DND-41 (cell line): ENCODE results near the gene PGPEP1.

Experiments
- CTCF ChIP-seq: IDR thresholded peaks from 2 replicates; pipeline ENCODE4 v1.5.1; 2012; ENCODE audit warnings: borderline replicate concordance, low read length, moderate library complexity, mild to moderate bottlenecking; ENCODE audit not compliant: poor library complexity, severe bottlenecking; ENCODE audit errors: extremely low read depth
- EZH2 ChIP-seq: IDR thresholded peaks from 3 replicates; pipeline ENCODE4 v1.6.1; 2012; ENCODE audit warnings: borderline replicate concordance, low read depth, mild to moderate bottlenecking, moderate library complexity, low read length, inconsistent platforms; ENCODE audit not compliant: severe bottlenecking

GRCh38 chr19:18406749-18407148 is 66.4 kb downstream of the PGPEP1 start:
- TF ChIP-seq CTCF (no peak), EZH2 (no peak)
